GM12878 (cell line): ENCODE measurements around the gene DCTN1. TPM values are rescaled to one million over a fixed set of nuclear protein-coding genes. Genes with fewer than 3 reads are reported as not detected.

Experiments used
- ATAC-seq: fragments of 200-7000 bp; cut with Tn5 transposase; 3 replicates; pipeline ENCODE4 v1.9.1; 2020; ENCODE audit warnings: mild to moderate bottlenecking, moderate library complexity
- BruUV-seq: library from RNA; stranded (reverse); fragments of 400-500 nt; replicated peaks from 2 replicates; lab custom pipeline; 2021; lab: Mats Ljungman, UMichigan
- CTCF ChIA-PET: fragments of 300-600 bp; sonication (Branson Sonifier 250); formaldehyde crosslinking; extraction: SDS; loops from one replicate; lab custom pipeline; 2021; ENCODE audit warnings: inconsistent platforms; lab: Yijun Ruan, JAX
- POLR2A ChIA-PET: fragments of 350-600 bp; formaldehyde crosslinking; extraction: SDS; loops from one replicate; lab custom pipeline; 2021; ENCODE audit warnings: inconsistent platforms; lab: Charles Lee
- RAD21 ChIA-PET: fragments of 300-600 bp; sonication (Branson Sonifier 250); formaldehyde crosslinking; loops from one replicate; lab custom pipeline; 2023; ENCODE audit warnings: antibody characterized with exemption; ENCODE audit not compliant: unreplicated experiment; lab: Charles Lee
- SMC1A ChIA-PET: fragments of 300-600 bp; sonication (Branson Sonifier 250); formaldehyde crosslinking; loops from one replicate; lab custom pipeline; 2023; ENCODE audit not compliant: unreplicated experiment, uncharacterized antibody; lab: Charles Lee
- DNase-seq: peaks from one replicate; pipeline ENCODE4 v3.0.0-alpha.2; 2011; ENCODE audit warnings: low read depth, low spot score
- FAIRE-seq: peaks from 3 replicates; lab custom pipeline; 2011; peaks lifted over from hg19 to GRCh38; lab: Jason Lieb, UNC
- H2AFZ ChIP-seq: 2 replicates; pipeline ENCODE4 v1.6.0; 2011; ENCODE audit warnings: low read depth, low read length, control low read depth; ENCODE audit not compliant: control insufficient read depth
- H3K27ac ChIP-seq: 2 replicates; pipeline ENCODE4 v1.5.1; 2011; ENCODE audit warnings: control low read depth; ENCODE audit not compliant: control insufficient read depth, insufficient read depth
- H3K27me3 ChIP-seq, 2 experiments: replicated peaks in 1 of 2; 2 replicates each; pipeline versions ENCODE4 v1.6.0 to v1.6.1; 2011; ENCODE audit warnings: low read length in 1 of 2; ENCODE audit not compliant: control insufficient read depth in 2 of 2, insufficient read depth in 2 of 2
- H3K36me3 ChIP-seq, 2 experiments: 2 replicates each; pipeline ENCODE4 v1.5.1; 2011; ENCODE audit warnings: low read length in 1 of 2; ENCODE audit not compliant: control insufficient read depth in 2 of 2, insufficient read depth in 2 of 2
- H3K4me1 ChIP-seq: 2 replicates; pipeline ENCODE4 v1.6.1; 2011; ENCODE audit warnings: mild to moderate bottlenecking, low read length, moderate library complexity, mixed read lengths; ENCODE audit not compliant: control insufficient read depth, insufficient read depth
- H3K4me2 ChIP-seq: 2 replicates; pipeline ENCODE4 v1.6.0; 2011; ENCODE audit warnings: control low read depth; ENCODE audit not compliant: control insufficient read depth, insufficient read depth
- H3K4me3 ChIP-seq: fragments of 200-600 bp; sonication (generic); 2 replicates; pipeline ENCODE4 v1.5.1; 2016
- H3K79me2 ChIP-seq: 2 replicates; pipeline ENCODE4 v1.6.0; 2011; ENCODE audit warnings: low read length; ENCODE audit not compliant: control insufficient read depth, insufficient read depth
- H3K9ac ChIP-seq: 2 replicates; pipeline ENCODE4 v1.8.0; 2011; ENCODE audit warnings: low read length, control low read depth, mixed read lengths; ENCODE audit not compliant: control insufficient read depth, insufficient read depth
- H3K9me3 ChIP-seq: replicated peaks from 3 replicates; pipeline ENCODE4 v1.5.1; 2011; ENCODE audit warnings: mild to moderate bottlenecking, low read length; ENCODE audit not compliant: control insufficient read depth, insufficient read depth
- H4K20me1 ChIP-seq: 2 replicates; pipeline ENCODE4 v1.6.0; 2011; ENCODE audit not compliant: control insufficient read depth, insufficient read depth
- CHD2 ChIP-seq: IDR thresholded peaks from 2 replicates; pipeline ENCODE4 v1.6.1; 2011; ENCODE audit warnings: low read depth, low read length, improper control_type of control experiment, borderline replicate concordance
- ESRRA ChIP-seq: IDR thresholded peaks from 2 replicates; pipeline ENCODE4 v1.6.1; 2012; ENCODE audit warnings: mild to moderate bottlenecking, low read length, improper control_type of control experiment
- ETV6 ChIP-seq, 2 experiments: fragments of 450-650 bp in 1 of 2; IDR thresholded peaks in 1 of 2; conservative IDR thresholded peaks in 1 of 2; 2 replicates each; pipeline ENCODE4 v1.6.1; 2014; ENCODE audit warnings: antibody characterized with exemption in 1 of 2, borderline replicate concordance in 1 of 2, low read depth in 1 of 2, mild to moderate bottlenecking in 1 of 2, moderate library complexity in 1 of 2
- EZH2 ChIP-seq: IDR thresholded peaks from 2 replicates; pipeline ENCODE4 v1.6.1; 2012; ENCODE audit warnings: low read depth, mild to moderate bottlenecking, control low read depth, inconsistent platforms, low read length, borderline replicate concordance; ENCODE audit not compliant: control insufficient read depth
- HDAC6 ChIP-seq: fragments of 200-600 bp; sonication (generic); IDR thresholded peaks from one replicate; pipeline ENCODE4 v1.8.0; 2017; ENCODE audit warnings: antibody characterized with exemption; ENCODE audit not compliant: unreplicated experiment
- KDM1A ChIP-seq: fragments of 200-600 bp; sonication (generic); IDR thresholded peaks from 2 replicates; pipeline ENCODE4 v1.6.1; 2016; ENCODE audit warnings: borderline replicate concordance
- NFXL1 ChIP-seq: fragments of 450-650 bp; IDR thresholded peaks from 2 replicates; pipeline ENCODE4 v1.6.1; 2017; ENCODE audit warnings: antibody characterized with exemption, mild to moderate bottlenecking, borderline replicate concordance
- WRNIP1 ChIP-seq: IDR thresholded peaks from 2 replicates; pipeline ENCODE4 v1.6.1; 2011; ENCODE audit warnings: low read depth, low read length, improper control_type of control experiment, borderline replicate concordance
- ZNF217 ChIP-seq: fragments of 450-650 bp; IDR thresholded peaks from 2 replicates; pipeline ENCODE4 v1.6.1; 2017; ENCODE audit warnings: antibody characterized with exemption, mild to moderate bottlenecking
- ZNF622 ChIP-seq: fragments of 450-650 bp; IDR thresholded peaks from 2 replicates; pipeline ENCODE4 v1.6.1; 2017; ENCODE audit warnings: mild to moderate bottlenecking, inconsistent platforms
- WGBS: methylation state at CpG from one replicate; pipeline ENCODE4 v1.1.6; 2016; ENCODE audit warnings: low lambda C conversion rate; ENCODE audit not compliant: insufficient replicate concordance, insufficient coverage; ENCODE audit errors: missing lambda C conversion rate; 5-methylcytosine and 5-hydroxymethylcytosine counted together
- in situ Hi-C: fragments of 300-500 bp; cut with MboI; formaldehyde crosslinking; loops from 9 replicates; pipeline ENCODE4 v1.14.3; 2018; ENCODE audit warnings: mixed read lengths
- intact Hi-C: fragments of 100-400 bp; cut with micrococcal nuclease; formaldehyde crosslinking; loops from one replicate; pipeline ENCODE4 v1.14.2; 2022; ENCODE audit not compliant: unreplicated experiment
- polyA plus RNA-seq, 11 experiments: library from polyadenylated mRNA; depleted of rRNA in 4 of 11; unstranded in 6 of 11; stranded (reverse) in 5 of 11; fragments of >200 nt; fragmentation: Nextera tagmentation in 4 of 11; fragmentation: Illumina TruSeq in 1 of 11; extraction: Ambion mirVana in 4 of 11; extraction: Trizol in 1 of 11; gene quantifications; 1 replicate in 1 of 11; 2 replicates in 10 of 11; pipeline versions ENCODE4 v1.2.1 to v1.2.3, GENCODE V29; 2011 to 2016; ENCODE audit warnings: inconsistent platforms in 2 of 11, missing spikeins in 2 of 11, low read depth in 1 of 11
- total RNA-seq, 4 experiments: library from RNA; depleted of rRNA in 3 of 4; stranded (reverse); fragments of >200 nt in 3 of 4; fragmentation: Illumina TruSeq in 1 of 4; extraction: Trizol in 1 of 4; gene quantifications; 2 replicates each; pipeline versions ENCODE4 v1.2.1 to v1.2.3, GENCODE V29; 2013 to 2021

Gene DCTN1
- total and polyA plus RNA-seq, 10 of the 15 experiments (the other 5 are each of a cell fraction or from before 2014, with no cell fraction given): 44.1 to 116 (median 64.8) TPM

GRCh38 chr2:74367789-74368188 lies 12.3 kb downstream of the DCTN1 start:
- H3K36me3 ChIP-seq: peaks cover 28 to 45% of the 10 kb centered on the region in 2 experiments; a peak in 3 of 4 replicates
- no peak for TF ChIP-seq ETV6 (conservative IDR thresholded peaks at IDR 0.05 in 1 of 2, IDR thresholded peaks at IDR 0.05 in 1 of 2; ENCODE audit: borderline replicate concordance in 1 of 2, low read depth in 1 of 2)
- no peak for TF ChIP-seq HDAC6
- no peak for TF ChIP-seq ZNF217
- TF ChIP-seq EZH2: no peak
- TF ChIP-seq CHD2: no peak
- TF ChIP-seq KDM1A: no peak
- no peak for TF ChIP-seq ESRRA
- TF ChIP-seq WRNIP1: no peak
- TF ChIP-seq NFXL1: no peak
- no peak for TF ChIP-seq ZNF622
- no peaks in the 10 kb centered on the region for H3K4me1 ChIP-seq
- no peak overlapping the region for H3K4me3 ChIP-seq
- ATAC-seq (no peak), FAIRE-seq (no peak), DNase-seq (no peak)
- in situ Hi-C loops: no loop called here
- no peaks in the 10 kb centered on the region for H3K27me3 ChIP-seq
- ChIA-PET RAD21 (no interaction called here), POLR2A (no interaction called here), SMC1A (interaction anchor here (0.7 to 1.9 kb wide), 2 partner anchors 14 to 32 kb away, joined by 3 to 6 read pairs; no protein-coding TSS in a partner anchor), CTCF (interaction anchor here (1.3 kb wide), 1 partner anchor 16 kb away, joined by 3 read pairs; no protein-coding TSS in a partner anchor)
- no peaks in the 10 kb centered on the region for H3K79me2 ChIP-seq
- H3K27ac ChIP-seq: no peak overlapping the region
- 95% methylated on average over 7 of the region's 7 CpGs for WGBS
- BruUV-seq: no TSS peak
- intact Hi-C loops: no loop called here
- H4K20me1 ChIP-seq: no peaks in the 10 kb centered on the region
- H2AFZ ChIP-seq: no peak overlapping the region
- no peak overlapping the region for H3K4me2 ChIP-seq
- no peaks in the 10 kb centered on the region for H3K9me3 ChIP-seq
- no peak overlapping the region for H3K9ac ChIP-seq
